ENCODE data around the gene ERGIC3.

ERGIC3 gene

DNA sequence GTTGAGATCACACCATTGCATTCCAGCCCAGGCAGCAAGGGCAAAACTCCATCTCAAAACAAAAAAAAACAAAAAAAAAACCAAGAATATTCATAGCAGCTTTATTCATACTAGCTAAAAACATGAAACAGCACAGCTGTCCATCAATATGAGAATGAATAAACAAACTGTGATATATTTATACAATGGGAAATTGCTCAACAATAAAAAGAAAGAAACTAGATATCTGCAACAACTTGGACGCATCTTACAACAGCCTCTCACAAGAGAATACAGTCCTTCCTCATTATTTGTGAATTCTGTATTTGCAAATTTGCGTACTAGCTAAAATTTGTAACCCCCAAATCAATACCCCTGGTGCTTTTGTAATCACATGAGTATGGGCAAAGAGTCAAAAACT lies 45.6 kb downstream of the ERGIC3 start:
- TF ChIP-seq TEAD4 (IDR thresholded peaks at IDR 0.05): no peak
- TF ChIP-seq, protein P1, sequence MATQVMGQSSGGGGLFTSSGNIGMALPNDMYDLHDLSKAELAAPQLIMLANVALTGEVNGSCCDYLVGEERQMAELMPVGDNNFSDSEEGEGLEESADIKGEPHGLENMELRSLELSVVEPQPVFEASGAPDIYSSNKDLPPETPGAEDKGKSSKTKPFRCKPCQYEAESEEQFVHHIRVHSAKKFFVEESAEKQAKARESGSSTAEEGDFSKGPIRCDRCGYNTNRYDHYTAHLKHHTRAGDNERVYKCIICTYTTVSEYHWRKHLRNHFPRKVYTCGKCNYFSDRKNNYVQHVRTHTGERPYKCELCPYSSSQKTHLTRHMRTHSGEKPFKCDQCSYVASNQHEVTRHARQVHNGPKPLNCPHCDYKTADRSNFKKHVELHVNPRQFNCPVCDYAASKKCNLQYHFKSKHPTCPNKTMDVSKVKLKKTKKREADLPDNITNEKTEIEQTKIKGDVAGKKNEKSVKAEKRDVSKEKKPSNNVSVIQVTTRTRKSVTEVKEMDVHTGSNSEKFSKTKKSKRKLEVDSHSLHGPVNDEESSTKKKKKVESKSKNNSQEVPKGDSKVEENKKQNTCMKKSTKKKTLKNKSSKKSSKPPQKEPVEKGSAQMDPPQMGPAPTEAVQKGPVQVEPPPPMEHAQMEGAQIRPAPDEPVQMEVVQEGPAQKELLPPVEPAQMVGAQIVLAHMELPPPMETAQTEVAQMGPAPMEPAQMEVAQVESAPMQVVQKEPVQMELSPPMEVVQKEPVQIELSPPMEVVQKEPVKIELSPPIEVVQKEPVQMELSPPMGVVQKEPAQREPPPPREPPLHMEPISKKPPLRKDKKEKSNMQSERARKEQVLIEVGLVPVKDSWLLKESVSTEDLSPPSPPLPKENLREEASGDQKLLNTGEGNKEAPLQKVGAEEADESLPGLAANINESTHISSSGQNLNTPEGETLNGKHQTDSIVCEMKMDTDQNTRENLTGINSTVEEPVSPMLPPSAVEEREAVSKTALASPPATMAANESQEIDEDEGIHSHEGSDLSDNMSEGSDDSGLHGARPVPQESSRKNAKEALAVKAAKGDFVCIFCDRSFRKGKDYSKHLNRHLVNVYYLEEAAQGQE (IDR thresholded peaks at IDR 0.05; ENCODE audit: low read depth): no peak
- no peak for TF ChIP-seq CREB1 (IDR thresholded peaks at IDR 0.05; ENCODE audit: low read depth)
- no peak for TF ChIP-seq TCF12 (IDR thresholded peaks at IDR 0.05; ENCODE audit: low read depth)
- no peak for TF ChIP-seq EGR1 (IDR thresholded peaks at IDR 0.05)
- TF ChIP-seq EP300 (IDR thresholded peaks at IDR 0.05; ENCODE audit: borderline replicate concordance): no peak
- TF ChIP-seq NFIC (IDR thresholded peaks at IDR 0.05): no peak
- TF ChIP-seq, protein P2, sequence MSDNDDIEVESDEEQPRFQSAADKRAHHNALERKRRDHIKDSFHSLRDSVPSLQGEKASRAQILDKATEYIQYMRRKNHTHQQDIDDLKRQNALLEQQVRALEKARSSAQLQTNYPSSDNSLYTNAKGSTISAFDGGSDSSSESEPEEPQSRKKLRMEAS (IDR thresholded peaks at IDR 0.05): no peak
- TF ChIP-seq TAF1 (IDR thresholded peaks at IDR 0.05; ENCODE audit: low read depth): no peak
- no peak for TF ChIP-seq RAD21 (IDR thresholded peaks at IDR 0.05; ENCODE audit: low read depth)
- TF ChIP-seq ZBTB7A (IDR thresholded peaks at IDR 0.05; ENCODE audit: low read depth): no peak
- TF ChIP-seq, protein P3, sequence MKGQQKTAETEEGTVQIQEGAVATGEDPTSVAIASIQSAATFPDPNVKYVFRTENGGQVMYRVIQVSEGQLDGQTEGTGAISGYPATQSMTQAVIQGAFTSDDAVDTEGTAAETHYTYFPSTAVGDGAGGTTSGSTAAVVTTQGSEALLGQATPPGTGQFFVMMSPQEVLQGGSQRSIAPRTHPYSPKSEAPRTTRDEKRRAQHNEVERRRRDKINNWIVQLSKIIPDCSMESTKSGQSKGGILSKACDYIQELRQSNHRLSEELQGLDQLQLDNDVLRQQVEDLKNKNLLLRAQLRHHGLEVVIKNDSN (IDR thresholded peaks at IDR 0.05): no peak
- no peak for TF ChIP-seq CEBPB (IDR thresholded peaks at IDR 0.05)
- TF ChIP-seq FOXM1 (IDR thresholded peaks at IDR 0.05; ENCODE audit: borderline replicate concordance, low read depth): no peak
- no peak for TF ChIP-seq YY1 (IDR thresholded peaks at IDR 0.05; ENCODE audit: low read depth)

DNA sequence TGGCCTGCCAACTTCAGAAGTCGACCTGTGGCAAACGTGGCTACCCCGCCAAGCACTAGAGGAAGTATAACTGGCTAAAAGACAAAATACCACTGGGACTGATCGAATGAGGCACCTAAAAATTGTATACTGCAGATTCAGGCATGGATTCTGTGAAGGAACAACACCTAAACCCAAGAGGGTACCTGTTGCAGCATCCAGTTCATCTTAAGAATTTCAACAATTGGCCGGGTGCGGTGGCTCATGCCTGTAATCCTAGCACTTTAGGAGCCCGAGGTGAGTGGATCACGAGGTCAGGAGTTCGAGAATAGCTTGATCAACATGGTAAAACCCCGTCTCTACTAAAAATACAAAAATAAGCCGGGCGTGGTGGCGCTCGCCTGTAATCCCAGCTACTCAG lies 46.5 kb downstream of the ERGIC3 start:
- TF ChIP-seq TAF1 (IDR thresholded peaks at IDR 0.05; ENCODE audit: low read depth): no peak
- no peak for TF ChIP-seq ZBTB7A (IDR thresholded peaks at IDR 0.05; ENCODE audit: low read depth)
- TF ChIP-seq, protein P1 (IDR thresholded peaks at IDR 0.05; ENCODE audit: low read depth): no peak
- TF ChIP-seq FOXM1 (IDR thresholded peaks at IDR 0.05; ENCODE audit: borderline replicate concordance, low read depth): no peak
- TF ChIP-seq RAD21 (IDR thresholded peaks at IDR 0.05; ENCODE audit: low read depth): no peak
- TF ChIP-seq CREB1 (IDR thresholded peaks at IDR 0.05; ENCODE audit: low read depth): no peak
- no peak for TF ChIP-seq CEBPB (IDR thresholded peaks at IDR 0.05)
- TF ChIP-seq, protein P3 (IDR thresholded peaks at IDR 0.05): no peak
- TF ChIP-seq TCF12 (IDR thresholded peaks at IDR 0.05; ENCODE audit: low read depth): no peak
- no peak for TF ChIP-seq EGR1 (IDR thresholded peaks at IDR 0.05)
- TF ChIP-seq YY1 (IDR thresholded peaks at IDR 0.05; ENCODE audit: low read depth): no peak
- no peak for TF ChIP-seq TEAD4 (IDR thresholded peaks at IDR 0.05)
- no peak for TF ChIP-seq NFIC (IDR thresholded peaks at IDR 0.05)
- no peak for TF ChIP-seq EP300 (IDR thresholded peaks at IDR 0.05; ENCODE audit: borderline replicate concordance)
- TF ChIP-seq, protein P2 (IDR thresholded peaks at IDR 0.05): no peak

DNA sequence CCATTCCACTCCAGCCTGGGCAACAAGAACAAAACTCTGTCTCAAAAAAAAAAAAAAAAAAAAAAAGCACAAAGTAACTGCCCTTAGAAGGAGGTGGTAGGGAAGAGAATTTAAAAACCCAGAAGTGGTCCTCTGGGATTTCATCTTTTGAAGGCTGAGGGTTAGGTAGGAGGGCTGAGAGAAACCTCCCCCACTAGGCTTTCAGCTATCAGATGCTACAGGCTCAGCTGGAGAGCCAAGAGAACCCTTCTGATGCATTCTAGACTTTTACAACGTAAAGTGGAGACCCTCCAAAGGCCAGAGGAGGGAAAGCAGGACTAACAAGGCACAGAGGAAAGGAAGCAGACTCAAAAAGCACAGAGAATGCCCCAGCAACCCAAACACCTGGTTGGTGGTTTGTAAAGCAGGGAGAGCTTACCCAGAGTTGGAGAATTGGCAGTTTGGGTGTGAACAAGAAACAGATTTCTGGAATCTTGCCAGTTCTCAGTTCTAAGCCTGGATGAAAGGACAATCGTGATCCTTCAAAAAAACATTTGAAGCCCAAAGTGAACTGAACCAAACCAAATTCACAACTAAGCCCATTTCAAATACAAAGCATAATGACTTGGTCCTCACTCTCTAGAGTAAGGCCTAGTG lies 50.6 kb downstream of the ERGIC3 start:
- TF ChIP-seq TAF1 (IDR thresholded peaks at IDR 0.05; ENCODE audit: low read depth): no peak
- no peak for TF ChIP-seq RAD21 (IDR thresholded peaks at IDR 0.05; ENCODE audit: low read depth)
- TF ChIP-seq TCF12 (IDR thresholded peaks at IDR 0.05; ENCODE audit: low read depth): no peak
- TF ChIP-seq CREB1 (IDR thresholded peaks at IDR 0.05; ENCODE audit: low read depth): no peak
- TF ChIP-seq EGR1 (IDR thresholded peaks at IDR 0.05): no peak
- TF ChIP-seq, protein P1 (IDR thresholded peaks at IDR 0.05; ENCODE audit: low read depth): no peak
- TF ChIP-seq FOXM1 (IDR thresholded peaks at IDR 0.05; ENCODE audit: borderline replicate concordance, low read depth): no peak

DNA sequence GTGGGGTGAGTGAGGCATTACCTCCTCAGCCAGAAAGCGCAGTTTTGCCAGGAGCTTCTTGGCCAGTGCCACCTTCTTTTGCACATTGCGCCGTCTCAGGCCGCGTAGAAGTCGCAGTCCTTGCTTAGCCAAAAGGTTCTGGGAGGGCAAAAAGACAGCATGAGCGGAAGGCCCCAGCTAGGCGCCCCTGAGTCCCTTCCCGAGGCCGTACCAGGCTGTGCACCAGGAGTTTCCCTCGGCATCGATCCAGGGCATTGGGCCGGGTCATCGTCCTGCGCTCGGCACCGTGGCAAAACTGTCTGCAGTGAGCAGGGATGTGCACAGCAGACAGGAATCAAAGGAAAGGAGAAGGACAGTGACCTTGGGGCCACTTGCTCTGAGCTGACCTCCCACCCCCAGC lies 53.6 kb downstream of the ERGIC3 start:
- TF ChIP-seq RAD21 (IDR thresholded peaks at IDR 0.05; ENCODE audit: low read depth): no peak
